Stimulated activated CD4-positive, alpha-beta T cell treated with anti-CD3 and anti-CD28 coated beads, Interleukin-4, amount 100 ng/mL, for 24 hours (primary cell): Measurements from ENCODE around the gene CEP170B.
"Not testable (repeated sequence)": the region's sequence is repeated elsewhere in the genome, so short reads cannot be mapped to it uniquely, and the experiment has no call there.

Source experiments
- DNase-seq: peaks from one replicate; pipeline ENCODE4 v3.0.0-alpha.2; 2020

The CEP170B gene

DNA sequence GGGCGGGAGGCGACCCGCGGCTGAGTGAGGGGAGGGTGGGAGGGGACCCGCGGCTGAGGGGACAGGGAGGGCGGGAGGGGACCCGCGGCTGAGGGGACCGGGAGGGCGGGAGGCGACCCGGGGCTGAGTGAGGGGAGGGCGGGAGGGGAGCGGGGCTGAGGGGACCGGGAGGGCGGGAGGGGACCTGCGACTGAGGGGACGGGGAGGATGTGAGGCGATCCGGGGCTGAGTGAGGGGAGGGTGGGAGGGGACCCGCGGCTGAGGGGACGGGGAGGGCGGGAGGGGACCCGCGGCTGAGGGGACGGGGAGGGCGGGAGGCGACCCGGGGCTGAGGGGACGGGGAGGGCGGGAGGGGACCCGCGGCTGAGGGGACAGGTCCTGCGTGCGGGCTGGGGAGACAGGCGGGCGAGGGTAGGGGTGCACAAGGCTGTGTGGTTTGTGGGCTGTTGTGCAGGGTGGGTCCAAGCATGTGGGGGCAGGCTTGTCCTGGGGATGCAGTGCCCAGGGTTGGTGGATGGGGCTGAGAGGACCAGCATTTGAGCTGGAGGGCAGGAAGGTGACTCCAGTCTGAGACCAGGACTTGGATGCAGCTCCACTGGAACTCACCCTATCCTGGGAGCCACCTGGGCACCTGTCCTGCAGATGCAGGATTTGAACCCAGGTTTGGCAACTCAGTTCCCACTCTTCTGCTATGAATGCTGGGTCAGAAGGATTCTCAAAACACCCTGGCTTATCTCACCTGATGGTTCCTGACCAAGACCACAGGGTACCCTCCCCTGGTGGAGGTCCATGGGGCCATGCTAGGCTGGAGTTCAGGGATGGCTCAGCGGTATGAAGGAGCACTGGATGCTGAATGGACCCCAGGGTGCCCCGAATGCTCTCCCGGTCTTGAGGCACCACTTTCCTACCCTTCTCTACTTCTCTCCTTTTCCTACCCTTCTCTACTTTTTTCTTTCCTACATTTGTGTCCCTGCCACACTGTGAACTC lies 69.0 kb downstream of the CEP170B start:
- DNase-seq = no peak

GRCh38 chr14:104935026-104935650 lies 70.1 kb downstream of the CEP170B start:
- no peak for DNase-seq

DNA sequence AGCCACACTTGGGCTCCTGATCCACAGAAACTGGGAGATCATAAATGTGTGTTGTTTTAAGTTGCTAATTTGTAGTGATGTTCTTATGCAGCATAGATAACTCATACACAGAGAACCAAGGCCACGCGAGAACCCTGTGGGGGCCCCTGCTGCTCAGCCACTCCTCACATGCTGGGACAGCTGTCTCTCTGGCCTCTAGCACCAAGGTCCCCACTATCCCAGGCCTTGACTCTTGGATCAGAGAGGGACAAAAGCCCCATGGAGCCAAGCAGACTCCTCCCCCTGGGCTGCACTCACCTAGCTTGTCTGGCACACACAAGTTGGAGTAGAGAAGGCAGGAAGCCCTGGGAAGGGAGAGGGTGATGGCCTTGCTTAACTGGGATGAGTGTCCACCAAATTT lies 70.9 kb downstream of the CEP170B start:
- no peak for DNase-seq

DNA sequence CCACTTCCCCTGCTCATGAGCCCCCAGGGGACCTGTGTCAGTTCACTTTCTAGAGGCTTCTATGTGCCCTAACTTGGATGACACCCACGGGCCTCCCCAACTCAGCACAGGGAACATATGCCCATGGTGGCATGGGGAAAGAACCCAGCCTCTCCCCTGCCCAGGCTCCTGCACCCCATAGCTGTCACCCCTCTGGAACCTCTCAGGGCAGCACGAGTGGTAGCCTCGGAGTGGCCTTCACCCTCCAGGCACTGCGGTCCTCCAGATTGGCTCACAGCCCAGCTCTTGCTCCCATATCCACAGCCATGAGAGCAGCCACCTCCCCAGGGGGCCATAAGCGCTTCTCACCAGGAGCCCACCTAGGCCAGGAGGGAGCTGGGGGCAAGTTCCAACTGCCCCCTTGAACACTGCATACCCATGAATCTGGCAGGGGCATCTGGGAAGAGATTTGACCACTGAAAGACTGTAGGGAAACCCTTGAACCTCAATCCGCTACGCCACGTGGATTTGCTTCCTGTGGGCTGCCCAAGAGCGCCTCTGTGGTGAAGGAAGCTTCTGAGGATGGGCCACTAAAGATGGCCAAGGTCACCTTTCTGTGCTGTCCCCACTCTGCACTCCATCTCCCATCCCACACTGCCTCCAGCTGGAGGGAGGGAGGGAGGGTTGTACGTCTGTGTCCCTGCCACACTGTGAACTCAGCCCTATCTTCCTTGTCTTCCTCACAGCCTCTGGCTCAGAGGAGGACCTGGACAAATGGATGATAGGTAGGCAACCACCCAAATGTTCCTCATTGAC lies 71.5 kb downstream of the CEP170B start:
- DNase-seq = no peak

- DNase-seq = no peak
These were observed 72.1 kb downstream of the CEP170B start for GRCh38 chr14:104937161-104937560.

DNA sequence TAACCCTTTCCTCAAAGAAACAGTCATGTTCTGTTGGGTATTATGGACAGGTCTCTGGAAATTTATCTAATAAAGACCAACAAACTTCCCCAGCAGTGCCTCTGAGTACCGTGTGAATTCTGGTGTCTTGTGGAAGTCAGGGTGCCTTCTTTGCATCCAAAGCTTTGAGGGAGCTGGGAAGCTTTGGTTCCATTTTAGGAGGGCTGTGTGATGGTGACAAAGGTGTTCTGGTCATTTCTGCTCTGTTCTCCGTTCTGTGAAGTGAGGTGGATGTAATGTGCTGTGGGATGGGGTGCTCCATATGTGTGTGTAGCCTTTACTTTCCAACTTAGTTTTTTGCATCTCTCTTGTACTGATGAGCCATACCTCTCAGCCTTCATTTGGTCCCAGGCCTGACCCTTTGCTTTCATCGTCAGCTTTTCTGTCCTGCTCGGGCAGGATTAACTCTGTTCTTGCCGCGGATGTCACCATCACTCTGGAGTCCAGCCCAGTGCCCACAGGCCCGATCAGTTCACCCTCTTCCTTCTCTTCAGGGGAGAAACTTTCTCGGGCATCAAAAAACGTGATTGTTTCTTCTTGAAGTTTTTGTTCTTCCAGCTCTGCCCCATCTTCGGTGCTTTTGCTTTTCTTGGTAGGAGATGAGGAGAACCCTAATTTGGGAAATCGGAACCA lies 72.8 kb downstream of the CEP170B start:
- DNase-seq = no peak

GRCh38 chr14:104938436-104938835 lies 73.4 kb downstream of the CEP170B start:
- no peak for DNase-seq

DNA sequence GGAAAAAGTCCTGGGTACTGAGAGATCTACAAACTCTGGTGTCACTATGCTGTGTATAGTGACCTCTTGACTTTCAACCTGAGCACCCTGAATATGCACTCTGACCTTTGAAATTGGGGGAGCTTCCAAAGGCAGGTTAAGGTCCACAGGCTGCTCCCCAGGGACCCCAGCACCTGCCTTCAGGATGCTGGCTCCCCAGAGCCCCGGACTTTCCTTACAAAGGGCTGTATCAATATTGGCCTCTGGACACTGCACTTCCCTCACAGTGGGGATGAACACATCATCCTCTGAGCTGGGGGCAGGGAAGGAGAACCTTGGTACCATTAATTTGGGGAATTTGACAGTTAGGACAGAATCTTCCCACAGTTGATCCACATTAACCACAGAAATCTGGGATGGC lies 73.9 kb downstream of the CEP170B start:
- no peak for DNase-seq

- no peak for DNase-seq
These were observed 74.8 kb downstream of the CEP170B start for GRCh38 chr14:104939666-104940410.

- no peak for DNase-seq
These were observed 75.6 kb downstream of the CEP170B start for GRCh38 chr14:104940526-104941150.

DNA sequence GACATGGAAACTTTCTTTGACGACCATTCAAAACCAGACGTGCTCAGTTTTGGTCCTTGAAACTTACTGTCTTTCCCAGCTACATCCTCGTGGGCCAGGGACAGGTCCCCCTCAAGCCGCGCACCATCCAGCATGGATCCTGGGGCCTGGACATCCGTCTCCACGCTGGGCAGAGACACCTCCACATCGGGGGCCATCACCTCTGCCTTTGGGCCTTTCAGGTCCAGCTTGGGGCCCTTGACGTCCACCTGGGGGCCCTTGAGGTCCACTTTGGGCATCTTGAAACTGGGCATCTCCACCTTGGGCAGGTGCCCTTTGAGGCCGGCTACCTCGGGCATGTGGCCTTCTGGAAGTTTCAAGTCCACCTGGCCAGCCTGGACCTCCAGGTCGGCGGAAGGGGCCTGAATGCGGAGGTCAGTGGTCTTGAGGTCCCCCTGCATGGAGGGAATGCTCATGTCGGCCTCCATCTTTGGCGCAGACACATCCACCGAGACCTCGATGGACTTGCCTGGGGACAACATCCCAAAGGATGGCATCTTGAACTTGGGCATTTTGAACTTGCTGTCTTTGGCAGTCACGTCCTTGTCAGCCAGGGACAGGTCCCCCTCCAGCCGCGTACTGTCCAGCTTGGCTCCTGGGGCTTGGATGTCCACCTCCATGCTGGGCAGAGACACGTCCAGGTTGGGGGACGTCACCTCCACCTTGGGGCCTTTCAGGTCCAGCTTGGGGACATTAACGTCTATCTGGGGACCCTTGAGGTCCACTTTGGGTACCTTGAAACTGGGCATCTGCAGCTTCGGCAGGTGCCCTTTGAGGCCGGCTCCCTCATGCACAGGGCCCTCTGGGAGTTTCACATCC lies 76.7 kb downstream of the CEP170B start:
- DNase-seq = no peak

- no peak for DNase-seq
These were observed 77.5 kb downstream of the CEP170B start for GRCh38 chr14:104942586-104942985.

DNA sequence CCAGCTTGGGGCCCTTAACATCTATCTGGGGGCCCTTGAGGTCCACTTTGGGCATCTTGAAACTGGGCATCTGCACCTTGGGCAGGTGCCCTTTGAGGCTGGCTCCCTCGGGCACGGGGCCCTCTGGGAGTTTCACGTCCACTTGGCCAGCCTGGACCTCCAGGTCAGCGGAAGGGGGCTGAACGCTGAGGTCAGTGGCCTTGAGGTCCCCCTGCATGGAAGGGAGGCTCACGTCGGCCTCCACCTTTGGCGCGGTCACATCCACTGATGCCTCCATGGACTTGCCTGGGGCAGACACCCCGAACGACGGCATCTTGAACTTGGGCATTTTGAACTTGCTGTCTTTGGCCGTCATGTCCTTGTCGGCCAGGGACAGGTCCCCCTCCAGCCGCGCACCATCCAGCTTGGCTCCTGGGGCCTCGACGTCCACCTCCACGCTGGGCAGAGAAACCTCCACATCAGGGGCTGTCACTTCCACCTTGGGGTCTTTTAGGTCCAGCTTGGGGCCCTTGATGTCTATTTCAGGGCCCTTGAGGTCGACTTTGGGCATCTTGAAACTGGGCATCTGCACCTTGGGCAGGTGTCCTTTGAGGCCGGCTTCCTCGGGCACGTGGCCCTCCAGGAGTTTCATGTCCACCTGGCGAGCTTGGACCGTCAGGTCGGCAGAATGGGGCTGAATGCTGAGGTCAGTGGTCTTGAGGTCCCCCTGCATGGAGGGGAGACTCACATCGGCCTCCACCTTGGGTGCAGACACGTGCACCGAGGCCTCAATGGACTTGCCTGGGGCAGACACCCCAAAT lies 78.3 kb downstream of the CEP170B start:
- DNase-seq = not testable (repeated sequence)

DNA sequence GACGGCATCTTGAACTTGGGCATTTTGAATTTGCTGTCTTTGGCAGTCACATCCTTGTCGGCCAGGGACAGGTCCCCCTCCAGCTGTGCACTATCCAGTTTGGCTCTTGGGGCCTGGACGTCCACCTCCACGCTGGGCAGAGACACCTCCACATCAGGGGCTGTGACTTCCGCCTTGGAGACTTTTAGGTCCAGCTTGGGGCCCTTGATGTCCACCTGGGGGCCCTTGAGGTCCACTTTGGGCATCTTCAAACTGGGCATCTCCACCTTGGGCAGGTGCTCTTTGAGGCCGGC lies 78.9 kb downstream of the CEP170B start:
- not testable (repeated sequence) for DNase-seq

GRCh38 chr14:104944436-104945205 lies 79.6 kb downstream of the CEP170B start:
- not testable (repeated sequence) for DNase-seq

- DNase-seq = not testable (repeated sequence)
These were observed 80.2 kb downstream of the CEP170B start for GRCh38 chr14:104945266-104945665.
